ENCODE results near the gene PLBD1.

The PLBD1 gene

DNA sequence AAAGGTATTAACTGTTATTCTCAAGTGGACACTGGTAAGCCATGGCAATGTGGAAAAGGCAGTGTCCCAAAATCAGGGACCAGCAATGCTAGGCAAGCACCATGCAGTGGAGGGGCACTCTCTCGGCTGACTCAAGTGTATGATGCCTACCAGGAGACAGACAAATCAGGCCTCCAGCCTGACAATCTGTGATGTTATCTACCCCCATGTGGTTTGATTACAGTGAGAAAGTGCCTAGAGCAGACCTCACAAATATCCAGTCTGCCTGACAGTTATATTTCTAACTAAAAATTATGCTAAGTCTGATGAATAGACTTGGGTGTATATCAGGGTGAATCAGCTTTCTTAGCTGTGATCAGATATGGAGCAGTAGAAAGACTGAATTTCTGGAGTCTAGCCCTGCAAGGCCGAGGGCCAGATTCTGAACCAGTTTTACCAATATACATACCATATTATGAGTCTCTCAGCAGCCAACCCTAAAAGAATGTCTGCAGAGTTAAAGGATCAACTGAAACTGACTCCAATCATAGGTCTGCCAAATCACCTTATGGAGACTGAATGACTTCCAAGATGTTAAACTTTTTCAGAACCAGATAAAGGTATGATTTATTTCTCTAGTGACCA, 3.2 kb downstream of the PLBD1 start:
- no peak for DNase-seq

DNA sequence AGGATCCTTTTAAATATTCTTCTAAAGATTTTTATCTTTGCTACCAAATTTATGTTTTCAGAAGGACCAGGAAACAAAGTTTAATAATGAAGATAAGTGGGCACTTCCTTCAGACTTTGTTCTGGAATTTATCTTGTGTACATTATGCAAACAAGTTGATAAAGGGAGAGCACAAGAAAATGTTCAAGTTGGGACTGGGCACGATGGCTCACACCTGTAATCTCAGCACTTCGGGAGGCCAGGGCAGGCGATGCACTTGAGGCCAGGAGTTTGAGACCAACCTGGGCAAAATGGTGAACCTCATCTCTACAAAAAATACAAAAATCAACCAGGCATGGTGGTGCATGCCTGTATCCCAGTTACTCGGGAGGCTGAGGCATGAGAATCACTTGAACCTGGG, 4.6 kb downstream of the PLBD1 start:
- no peak for DNase-seq

DNA sequence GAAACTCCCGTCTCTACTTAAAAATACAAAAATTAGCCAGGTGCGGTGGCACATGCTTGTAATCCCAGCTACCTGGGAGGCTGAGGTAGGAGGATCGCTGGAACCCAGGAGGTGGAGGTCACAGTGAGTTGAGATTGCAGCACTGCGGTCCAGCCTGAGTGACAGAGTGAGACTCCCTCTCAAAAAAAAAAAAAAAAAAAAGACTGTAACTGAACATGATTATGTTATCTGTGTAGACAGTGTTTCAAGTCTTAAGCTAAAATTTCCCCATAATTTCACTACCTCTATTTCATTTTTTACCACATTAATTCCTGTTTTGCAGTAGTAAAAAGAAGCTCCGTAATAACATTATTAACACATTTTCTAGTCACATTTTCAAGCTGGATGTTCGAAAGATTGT, 5.4 kb downstream of the PLBD1 start:
- DNase-seq = no peak

DNA sequence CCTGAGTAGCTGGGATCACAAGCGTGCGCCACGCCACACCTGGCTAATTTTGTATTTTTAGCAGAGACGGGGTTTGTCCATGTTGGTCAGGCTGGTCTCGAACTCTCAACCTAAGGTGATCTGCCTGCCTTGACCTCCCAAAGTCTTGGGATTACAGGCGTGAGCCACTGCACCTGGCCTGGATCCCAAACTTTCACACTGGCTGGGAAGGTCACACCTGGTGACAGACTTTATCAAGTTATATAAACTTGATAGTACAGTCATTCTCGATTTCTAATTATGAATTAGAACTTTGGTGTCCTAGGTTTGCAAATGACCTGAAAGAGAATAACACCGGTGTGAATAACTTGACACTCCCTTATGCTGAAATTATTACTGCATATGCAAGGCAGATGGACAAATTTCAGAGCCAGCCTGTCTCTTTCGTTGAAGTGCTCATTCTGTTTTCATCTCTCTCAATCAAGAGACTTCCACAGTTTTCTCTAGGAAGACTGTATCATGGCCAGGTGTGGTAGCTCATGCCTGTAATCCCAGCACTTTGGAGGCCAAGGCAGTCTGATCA, 5.9 kb downstream of the PLBD1 start:
- DNase-seq = no peak

DNA sequence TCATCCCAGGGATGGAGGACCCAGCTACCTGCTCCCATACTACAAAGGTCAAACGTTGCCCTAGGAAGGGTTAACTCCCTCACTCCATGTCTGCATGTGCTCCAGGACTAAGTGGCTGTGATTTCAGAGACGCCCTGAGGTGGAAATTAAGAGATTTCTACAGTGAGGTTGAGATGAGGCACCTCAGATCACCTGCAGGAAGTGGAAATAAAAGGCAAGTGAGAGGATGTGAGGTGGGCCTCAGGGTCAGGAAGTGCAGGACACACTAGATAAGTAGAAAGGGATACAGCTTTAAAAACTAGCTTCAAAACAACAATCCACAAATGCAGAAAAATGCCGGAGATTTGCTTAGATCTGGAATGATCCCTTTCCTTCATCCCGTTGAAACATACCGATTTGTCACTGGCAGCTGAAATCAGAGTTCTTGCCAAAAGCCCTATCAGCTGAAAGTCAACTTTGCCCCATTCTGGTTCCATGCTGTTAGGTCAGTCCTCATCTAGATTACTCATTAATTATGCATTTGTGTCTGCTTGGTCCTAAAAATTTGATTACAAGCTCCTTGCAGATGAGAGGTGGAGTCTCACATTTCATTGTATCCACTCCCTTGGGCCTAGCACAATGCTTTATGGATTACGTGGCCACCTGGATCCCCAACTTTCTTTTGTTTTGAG, 6.6 kb downstream of the PLBD1 start:
- no peak for DNase-seq

DNA sequence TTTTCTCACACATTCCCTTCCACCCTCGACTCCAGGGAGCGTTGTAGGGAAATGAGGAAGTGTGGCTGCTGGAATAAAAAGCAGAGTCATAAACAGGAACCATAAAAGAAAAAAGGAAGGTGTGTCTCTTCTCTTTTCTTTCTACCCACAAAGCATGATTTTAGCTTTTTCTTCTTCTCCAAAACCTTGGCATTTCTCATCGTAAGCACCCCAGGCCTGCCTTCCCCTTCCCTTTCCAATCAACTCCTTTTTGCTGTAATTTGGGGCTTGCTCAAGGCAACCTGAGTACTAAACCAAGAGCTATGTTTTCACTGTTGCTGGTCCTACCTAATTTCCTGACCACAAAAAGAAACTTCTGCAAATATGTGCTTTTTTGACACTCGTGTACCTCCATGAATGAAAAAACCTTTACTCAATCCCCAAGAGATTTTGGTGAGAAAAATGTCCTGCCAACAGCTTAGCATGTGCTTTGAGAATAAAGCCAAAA, 9.2 kb downstream of the PLBD1 start:
- DNase-seq = peak; percentile 37

DNA sequence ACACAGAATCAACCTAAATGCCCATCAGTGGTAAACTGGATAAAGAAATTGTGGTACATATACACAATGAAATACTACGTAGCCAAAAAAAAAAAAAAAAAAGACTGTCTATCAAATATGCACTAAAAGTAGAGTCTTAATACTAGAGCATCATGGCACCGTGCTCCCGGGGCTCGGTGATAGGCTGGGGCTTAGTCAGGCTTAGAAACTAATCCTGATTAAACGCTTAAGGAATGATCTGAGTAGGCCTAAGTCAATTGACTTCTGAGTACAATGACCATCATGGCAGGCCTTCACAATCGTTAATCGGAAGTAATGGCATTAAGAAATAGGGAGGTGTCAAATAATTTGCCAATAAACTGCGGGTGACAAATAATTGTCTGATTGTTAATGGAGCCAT, 9.7 kb downstream of the PLBD1 start:
- no peak for DNase-seq

DNA sequence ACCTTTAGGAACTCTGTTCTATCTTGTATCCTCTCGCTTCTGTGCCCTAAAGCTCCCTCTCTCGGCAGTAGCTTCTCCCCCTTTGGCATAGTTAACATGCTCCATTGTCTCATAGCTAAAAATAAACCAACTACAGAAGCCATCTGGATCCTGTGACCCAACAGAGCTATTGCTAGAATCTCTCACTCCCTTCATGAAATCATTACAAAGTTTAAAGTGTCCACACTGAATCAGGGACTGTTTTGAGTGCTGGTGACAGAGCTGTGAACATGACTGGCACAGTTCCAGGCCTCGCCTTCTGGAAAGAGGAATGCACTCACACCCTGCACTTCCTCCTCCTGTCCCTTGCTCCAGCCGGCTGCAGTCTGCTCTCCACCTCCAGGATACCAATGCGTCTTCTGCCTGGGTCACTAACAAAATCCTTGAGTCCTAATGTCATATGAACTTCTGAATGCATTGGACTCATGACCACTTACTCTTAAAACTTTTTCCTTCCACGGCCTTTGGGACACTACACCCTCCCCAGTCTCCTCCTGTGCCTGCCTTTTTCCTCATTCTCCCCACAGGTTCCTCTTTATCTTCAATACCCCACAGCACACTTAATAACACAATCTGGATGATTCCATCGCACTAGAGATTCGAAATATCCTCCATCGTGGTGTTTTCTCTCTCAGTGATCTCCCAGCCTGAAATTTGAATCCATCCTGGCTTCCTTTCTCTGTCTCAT, 13.2 kb downstream of the PLBD1 start:
- DNase-seq = peak; percentile 51

DNA sequence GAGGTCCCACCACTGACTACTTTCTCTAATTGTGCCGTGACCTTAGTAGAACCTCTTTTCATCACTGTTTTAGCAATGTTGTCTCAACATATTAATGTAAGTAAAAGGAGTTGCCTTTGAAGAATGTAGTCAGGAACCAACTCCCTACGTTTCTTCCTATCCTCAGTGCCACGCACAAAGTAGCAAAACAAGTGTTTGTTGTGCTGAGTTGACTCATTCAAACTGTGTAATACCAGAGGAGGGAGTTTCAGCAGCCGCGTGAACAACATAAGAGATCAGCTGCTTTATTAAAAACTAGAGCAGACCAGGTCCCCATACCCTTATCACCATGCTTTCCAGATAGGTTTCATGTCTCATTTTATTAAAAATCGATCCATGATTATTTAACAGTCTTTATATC, 19.1 kb downstream of the PLBD1 start:
- no peak for DNase-seq

DNA sequence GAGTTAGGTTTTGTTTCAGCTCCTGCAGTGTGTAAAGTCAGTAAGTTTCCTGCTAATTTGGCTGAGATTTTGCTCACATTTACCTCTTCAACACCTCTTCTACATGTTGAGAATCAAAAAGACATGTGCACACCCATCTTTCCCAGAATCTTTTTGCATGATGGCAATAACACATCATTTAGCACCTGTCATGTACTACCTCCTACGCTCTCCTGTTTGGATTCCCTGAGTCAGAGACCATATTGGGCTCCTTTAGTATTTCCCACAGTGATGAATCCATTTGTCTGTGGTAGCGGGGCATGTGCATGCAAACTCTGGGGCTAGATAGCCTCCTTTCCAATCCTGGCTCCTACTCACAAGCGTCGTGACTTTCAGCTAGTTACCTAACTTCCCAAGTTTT, 20.1 kb downstream of the PLBD1 start:
- DNase-seq = no peak

DNA sequence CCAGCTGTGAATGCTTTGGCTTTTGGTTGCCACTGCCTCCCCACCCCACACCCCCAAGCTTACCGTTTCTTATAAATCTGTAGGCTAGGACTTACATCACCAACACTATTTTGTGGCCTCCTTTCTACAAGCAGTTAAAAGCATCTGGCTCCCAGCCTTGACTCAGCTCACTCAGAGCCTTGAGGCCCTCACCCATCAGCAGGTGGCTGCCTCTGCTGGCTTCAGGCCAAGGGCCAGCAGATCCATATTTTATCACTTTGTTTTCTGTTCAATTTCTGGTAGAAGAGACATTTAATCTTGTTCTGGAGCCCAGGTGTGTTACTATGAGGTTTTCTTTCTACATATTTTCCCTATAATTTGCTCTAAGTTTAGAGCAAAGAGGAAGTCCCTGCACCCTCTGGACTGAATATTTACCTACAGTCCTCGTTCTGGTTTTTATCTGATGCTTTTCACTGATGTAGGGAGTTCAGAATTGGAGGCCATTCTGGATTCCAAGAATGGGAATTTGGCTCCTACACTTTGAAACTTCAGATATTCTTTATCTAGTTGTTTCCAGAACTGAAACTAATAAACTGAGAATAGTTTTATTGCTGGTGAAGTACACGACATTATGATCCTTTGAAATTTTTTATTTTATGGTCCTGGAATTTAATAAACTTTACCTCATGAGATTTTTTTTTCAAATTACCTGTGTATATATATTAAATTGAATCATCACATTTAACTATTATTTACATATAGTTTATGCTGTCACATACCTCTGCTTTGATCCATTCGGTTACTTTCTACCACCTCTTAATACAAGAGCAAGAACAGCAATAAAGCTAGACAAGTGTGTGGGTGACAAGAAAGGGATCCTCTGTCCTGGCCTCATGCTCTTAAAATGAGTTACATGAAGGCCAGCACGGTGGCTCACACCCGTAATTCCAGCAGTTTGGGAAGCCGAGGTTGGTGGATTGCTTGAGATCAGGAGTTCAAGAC, 22.2 kb downstream of the PLBD1 start:
- no peak for DNase-seq

DNA sequence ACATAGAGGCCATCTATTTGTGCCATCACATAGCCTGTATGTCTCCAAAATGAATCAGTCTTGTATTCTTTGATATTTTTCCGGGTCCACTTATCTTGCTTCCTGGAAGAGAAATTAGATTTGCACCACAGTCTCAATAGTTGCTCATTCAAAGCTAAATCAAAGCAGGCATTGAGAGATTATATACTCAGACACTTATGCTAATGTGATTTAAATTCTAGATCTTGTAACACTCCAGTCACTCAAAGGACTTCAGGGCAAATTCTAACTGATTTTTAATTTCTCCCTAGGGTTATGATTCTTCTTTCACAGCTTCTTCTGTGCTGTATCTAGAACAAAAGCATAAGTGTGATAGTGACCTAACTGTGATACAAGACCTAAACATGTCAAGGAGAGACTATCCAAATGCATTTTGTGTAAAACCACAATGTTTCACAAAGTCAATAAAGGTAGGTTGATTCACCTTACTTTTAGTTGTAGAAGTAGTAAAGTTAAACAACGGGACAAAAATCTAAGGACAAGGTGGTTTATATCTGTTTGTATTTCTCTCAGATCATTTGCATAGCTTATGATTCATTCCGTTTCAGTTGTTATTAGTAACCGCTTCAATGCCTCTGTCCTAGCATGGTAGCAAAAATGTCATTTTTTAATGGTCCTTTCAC, 26.8 kb downstream of the PLBD1 start:
- DNase-seq = no peak

DNA sequence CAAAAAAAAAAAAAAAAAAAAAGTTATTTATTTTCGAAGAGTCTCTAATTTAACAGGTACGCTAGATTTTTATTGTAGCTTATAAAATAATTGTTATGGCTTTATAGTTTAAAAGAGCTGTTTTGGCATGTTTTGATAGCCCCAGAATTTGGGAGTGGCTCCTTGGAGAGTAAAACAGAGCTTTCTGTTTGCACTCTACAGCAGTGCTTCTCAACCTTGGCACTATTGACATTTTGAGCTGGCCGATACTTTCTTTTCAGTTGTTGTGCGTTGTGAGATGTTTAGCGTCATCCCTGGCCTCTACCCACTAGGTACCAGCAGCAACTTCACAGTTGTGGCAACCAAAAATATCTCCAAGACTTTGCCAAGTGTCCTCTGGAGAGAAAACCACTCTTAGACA, 30.6 kb downstream of the PLBD1 start:
- DNase-seq = no peak

DNA sequence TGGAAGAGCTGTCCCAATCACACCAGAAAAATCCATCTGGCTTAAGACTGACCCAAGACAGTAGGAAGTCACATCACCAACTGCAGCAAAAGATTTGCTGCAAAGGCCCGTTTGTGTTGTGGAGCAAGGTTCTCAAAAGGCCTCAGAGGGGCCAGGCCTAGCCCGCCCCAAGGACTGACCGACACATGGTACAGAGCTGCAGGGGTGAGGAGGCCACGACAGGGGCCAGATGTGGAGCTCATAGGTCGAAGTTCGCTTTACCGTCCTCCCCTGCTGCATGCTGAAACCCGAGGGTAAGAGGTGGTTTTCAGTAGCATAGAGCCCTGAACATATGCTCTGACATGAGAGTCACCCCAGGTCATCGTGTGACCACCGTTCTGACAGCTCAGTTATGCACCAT, 35.5 kb downstream of the PLBD1 start:
- no peak for DNase-seq

DNA sequence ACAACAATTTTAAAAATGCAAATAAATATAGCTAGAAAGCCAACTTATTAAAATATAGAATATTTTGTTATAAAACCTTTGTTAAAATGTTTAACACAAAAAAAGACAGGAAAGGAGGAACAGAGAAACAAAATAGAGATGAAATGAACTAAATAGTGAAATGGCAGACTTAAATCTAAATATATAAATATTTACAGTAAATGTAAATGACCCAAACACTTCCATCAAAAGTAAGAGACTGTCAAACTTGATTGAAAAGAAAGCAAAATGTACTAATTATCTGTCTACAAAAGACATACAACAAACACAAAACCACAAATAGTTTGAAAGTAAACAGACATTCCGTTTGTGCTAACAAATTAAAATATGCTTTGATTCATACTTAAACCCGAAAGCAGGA, 41.7 kb downstream of the PLBD1 start:
- DNase-seq = no peak

DNA sequence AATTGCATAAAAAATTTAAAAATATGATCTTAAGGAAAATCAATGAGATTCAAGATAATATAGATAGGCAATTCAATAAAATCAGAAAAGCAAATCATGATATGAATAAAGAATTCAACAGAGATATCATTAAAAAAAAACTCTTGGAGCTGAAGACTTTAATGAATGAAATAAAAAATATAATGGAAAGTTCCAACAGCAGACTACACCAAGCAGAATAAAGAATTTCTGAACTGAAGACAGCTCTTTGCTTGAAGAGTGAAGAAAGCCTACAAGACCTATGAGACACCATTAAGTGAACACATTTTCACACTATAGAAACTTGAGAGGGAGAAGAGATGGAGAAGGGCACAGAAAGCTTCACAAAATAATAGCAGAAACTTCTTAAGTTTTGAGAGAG, 45.9 kb downstream of the PLBD1 start:
- DNase-seq = no peak

DNA sequence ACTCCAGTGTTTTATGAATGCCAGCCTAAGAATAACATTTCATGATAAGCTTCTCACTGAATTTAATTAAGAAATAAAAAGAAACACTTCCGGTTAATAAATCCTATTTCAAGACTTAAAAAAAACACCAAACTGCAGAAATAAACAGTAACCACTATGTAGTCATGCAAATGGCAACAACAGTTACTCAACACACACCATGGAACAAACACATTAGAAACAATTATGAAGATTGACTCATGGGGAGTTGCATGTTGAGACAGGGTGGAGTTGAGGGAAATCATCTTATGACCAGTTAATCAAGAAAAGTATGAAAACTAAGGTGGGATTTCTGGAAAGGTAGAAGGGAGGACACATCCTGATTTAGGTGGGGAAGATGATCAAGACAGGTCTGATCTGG, 52.7 kb downstream of the PLBD1 start:
- DNase-seq = no peak

DNA sequence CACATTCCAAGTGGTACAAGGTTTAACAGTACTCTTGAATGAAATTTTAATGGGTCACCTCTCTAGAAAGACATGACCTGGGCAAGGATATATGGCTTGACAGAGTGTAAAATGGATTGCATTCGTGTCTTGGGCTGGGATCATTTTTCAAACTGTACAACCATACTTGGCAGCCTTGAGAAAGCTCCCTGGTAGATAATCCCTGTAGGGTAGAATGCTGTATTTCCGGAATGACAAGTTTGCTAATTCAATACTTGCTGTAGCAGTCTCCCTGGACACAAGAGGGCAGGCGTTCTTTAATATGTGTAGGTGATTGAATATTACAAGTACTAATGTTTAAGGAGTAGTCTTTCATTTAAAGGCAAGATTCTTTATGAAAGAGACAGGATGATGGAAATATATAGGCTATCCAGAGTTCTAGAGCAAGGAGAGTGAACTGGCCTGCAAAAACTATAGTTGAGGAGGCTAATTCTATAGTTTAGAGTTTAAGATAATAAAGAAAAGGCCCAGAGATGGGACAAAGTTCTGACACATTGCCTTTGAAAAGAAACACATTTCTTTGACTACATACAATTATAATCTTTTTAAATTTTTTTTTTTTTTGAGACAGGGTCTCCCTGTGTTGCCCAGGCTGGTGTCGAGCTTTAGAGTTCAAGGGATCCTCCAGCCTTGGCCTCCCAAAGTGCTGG, 53.4 kb downstream of the PLBD1 start:
- DNase-seq = peak; percentile 77

DNA sequence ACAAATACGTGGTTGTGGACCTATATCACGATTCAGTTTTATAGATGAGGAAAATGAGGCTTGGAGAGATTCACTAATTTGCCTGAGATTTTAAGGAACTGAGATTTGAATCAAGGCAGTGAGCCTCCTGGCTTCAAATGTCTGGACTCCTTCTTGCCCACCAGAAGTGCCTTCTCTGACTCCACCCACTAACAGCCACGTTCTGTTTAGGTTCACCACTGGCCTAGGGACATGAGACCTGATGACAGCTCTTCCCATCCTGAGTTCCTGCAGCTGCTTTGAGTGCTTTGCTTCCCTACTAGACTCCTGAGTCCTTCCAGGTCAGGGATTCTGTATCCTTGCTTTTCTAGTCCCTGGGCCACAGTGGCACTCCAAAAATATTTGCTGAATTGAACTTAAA, 57.1 kb downstream of the PLBD1 start:
- DNase-seq = no peak

DNA sequence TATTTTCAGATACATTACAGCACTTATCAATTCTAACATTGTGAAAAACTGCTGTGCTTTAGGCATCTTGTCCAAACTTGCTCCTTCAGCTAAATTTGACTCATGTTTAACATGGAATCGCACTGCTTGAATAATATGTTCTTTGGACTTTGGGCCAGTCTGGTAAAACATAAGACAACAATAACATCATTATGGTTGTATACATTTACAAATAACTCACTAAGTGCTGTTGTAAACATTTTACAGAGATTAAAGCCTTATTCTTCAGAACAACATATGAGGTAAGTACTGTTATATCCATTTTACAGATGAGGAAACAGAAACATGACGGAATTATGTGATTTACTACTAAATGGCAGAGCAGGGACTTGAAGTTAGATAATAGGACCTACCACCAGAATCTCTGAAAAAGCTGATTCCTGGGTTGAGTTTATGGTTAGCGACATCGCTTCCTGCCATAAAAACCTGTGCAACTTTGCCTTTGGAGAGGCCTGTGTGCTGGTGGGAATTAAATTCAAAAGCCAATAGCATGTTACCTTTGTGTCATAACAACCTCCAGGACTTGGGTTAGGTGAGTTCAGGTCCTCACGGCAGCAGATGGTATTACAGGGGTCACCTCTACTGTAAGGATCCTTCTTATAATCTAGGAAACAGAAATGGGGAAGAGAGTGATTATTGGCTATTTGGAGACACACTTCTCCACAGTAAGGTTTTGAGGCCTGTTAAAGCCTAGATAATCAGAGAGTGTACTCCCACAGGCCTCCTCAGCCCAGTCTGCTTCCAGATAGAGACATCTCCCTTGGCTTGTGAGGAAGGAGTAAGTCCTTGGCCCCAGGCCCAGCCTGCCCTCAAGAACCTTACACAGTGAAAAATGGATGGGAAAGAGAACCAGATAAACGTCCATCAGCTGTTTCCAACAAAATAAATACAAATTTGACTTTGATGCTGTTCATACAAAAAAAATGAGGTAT, 61.8 kb downstream of the PLBD1 start:
- peak; percentile 34 for DNase-seq

Data from hematopoietic multipotent progenitor cell treated with erythropoietin and hydrocortisone succinate and interleukin-3 and kit ligand, for 4 days (in vitro differentiated cells).